HepG2 (cell line): ENCODE measurements around the gene CARS1. TPM values are rescaled to one million over a fixed set of nuclear protein-coding genes. Genes with fewer than 3 reads are reported as not detected.

Experiments
- ATAC-seq: fragments of 200-7000 bp; cut with Tn5 transposase; 3 replicates; pipeline ENCODE4 v1.9.1; 2020; ENCODE audit warnings: mild to moderate bottlenecking, moderate library complexity
- BruUV-seq: library from RNA; stranded (reverse); fragments of 400-500 nt; replicated peaks from 2 replicates; lab custom pipeline; 2021; lab: Mats Ljungman, UMichigan
- CTCF ChIA-PET: fragments of 300-600 bp; formaldehyde crosslinking; extraction: SDS; loops from one replicate; lab custom pipeline; 2021; ENCODE audit warnings: low total read pairs, inconsistent platforms, low intra/inter-chr PET ratio; lab: Yijun Ruan, JAX
- POLR2A ChIA-PET: fragments of 350-600 bp; sonication (Branson Sonifier 250); formaldehyde crosslinking; loops from one replicate; lab custom pipeline; 2020; ENCODE audit warnings: antibody characterized with exemption, inconsistent platforms; lab: Yijun Ruan, JAX
- DNase-seq: peaks from one replicate; pipeline ENCODE4 v3.0.0-alpha.2; 2015; ENCODE audit warnings: low spot score
- FAIRE-seq: peaks from 3 replicates; lab custom pipeline; 2011; peaks lifted over from hg19 to GRCh38; lab: Jason Lieb, UNC
- H2AFZ ChIP-seq: one replicate; pipeline ENCODE4 v1.6.1; 2011; ENCODE audit warnings: low read length, inconsistent platforms
- H3K27ac ChIP-seq: fragments of 300-600 bp; 3 replicates; pipeline ENCODE4 v1.8.0; 2011; ENCODE audit warnings: mixed run types, mild to moderate bottlenecking, mixed read lengths, low read length, inconsistent platforms; ENCODE audit not compliant: insufficient read depth; ENCODE audit errors: extremely low read length
- H3K27me3 ChIP-seq, 2 experiments: fragments of 200-600 bp in 1 of 2; 2 replicates in 1 of 2; 3 replicates in 1 of 2; pipeline versions ENCODE4 v1.6.0 to v1.8.0; 2011; ENCODE audit warnings: low read length in 2 of 2, mild to moderate bottlenecking in 2 of 2, moderate library complexity in 2 of 2, inconsistent platforms in 1 of 2; ENCODE audit not compliant: insufficient read depth in 2 of 2, control insufficient read depth in 1 of 2
- H3K36me3 ChIP-seq, 2 experiments: fragments of 200-600 bp in 1 of 2; replicated peaks in 1 of 2; 2 replicates in 1 of 2; 3 replicates in 1 of 2; pipeline versions ENCODE4 v1.5.1 to v1.8.0; 2011; ENCODE audit warnings: low read length in 2 of 2, inconsistent platforms in 1 of 2; ENCODE audit not compliant: insufficient read depth in 2 of 2, control insufficient read depth in 1 of 2
- H3K4me1 ChIP-seq: 2 replicates; pipeline ENCODE4 v1.5.1; 2012; ENCODE audit warnings: low read length, inconsistent platforms; ENCODE audit not compliant: insufficient read depth
- H3K4me2 ChIP-seq: 2 replicates; pipeline ENCODE4 v1.6.0; 2011; ENCODE audit warnings: low read depth, low read length, inconsistent platforms
- H3K4me3 ChIP-seq, 3 experiments: fragments of 200-600 bp in 1 of 3; sonication (generic), shearing (Covaris generic) in 1 of 3; replicated peaks in 1 of 3; 2 replicates each; pipeline ENCODE4 v1.5.1; 2011 to 2016; ENCODE audit warnings: low read length in 3 of 3, inconsistent platforms in 2 of 3, low read depth in 2 of 3, mild to moderate bottlenecking in 2 of 3, control low read depth in 1 of 3, mixed read lengths in 1 of 3; ENCODE audit not compliant: insufficient read depth in 1 of 3
- H3K79me2 ChIP-seq: one replicate; pipeline ENCODE4 v1.6.1; 2011; ENCODE audit warnings: low read length, inconsistent platforms; ENCODE audit not compliant: insufficient read depth
- H3K9ac ChIP-seq: 2 replicates; pipeline ENCODE4 v1.6.0; 2011; ENCODE audit warnings: mild to moderate bottlenecking, low read depth, low read length, inconsistent platforms; ENCODE audit not compliant: insufficient read depth
- H3K9me3 ChIP-seq: 2 replicates; pipeline ENCODE4 v1.5.1; 2012; ENCODE audit warnings: mild to moderate bottlenecking, low read length
- H4K20me1 ChIP-seq: 2 replicates; pipeline ENCODE4 v1.6.0; 2011; ENCODE audit warnings: inconsistent platforms, mild to moderate bottlenecking, low read length, moderate library complexity; ENCODE audit not compliant: insufficient read depth
- ARNTL ChIP-seq: sonication (generic); formaldehyde crosslinking; IDR thresholded peaks from 2 replicates; pipeline ENCODE4 v1.4.0; 2020; ENCODE audit warnings: mild to moderate bottlenecking, missing genetic modification reagents
- BRD4 ChIP-seq: sonication (generic); formaldehyde crosslinking; IDR thresholded peaks from 2 replicates; pipeline ENCODE4 v1.4.0; 2020; ENCODE audit warnings: missing genetic modification reagents
- FOSL1 ChIP-seq: sonication (generic); formaldehyde crosslinking; IDR thresholded peaks from 2 replicates; pipeline ENCODE4 v1.9.0; 2021; ENCODE audit warnings: missing genetic modification reagents, borderline replicate concordance
- FOSL2 ChIP-seq: sonication (generic); formaldehyde crosslinking; IDR thresholded peaks from 2 replicates; pipeline ENCODE4 v1.4.0; 2020; ENCODE audit warnings: missing genetic modification reagents
- GPN1 ChIP-seq: sonication (generic); formaldehyde crosslinking; IDR thresholded peaks from 2 replicates; pipeline ENCODE4 v1.5.1; 2020; ENCODE audit warnings: missing genetic modification reagents, borderline replicate concordance
- IKZF1 ChIP-seq: fragments of 450-650 bp; IDR thresholded peaks from 2 replicates; pipeline ENCODE4 v1.7.1; 2016
- MIER3 ChIP-seq: IDR thresholded peaks from 2 replicates; pipeline ENCODE4 v1.6.1; 2016; ENCODE audit warnings: missing compliant biosample characterization, borderline replicate concordance
- PAX8 ChIP-seq: sonication (generic); formaldehyde crosslinking; IDR thresholded peaks from 2 replicates; pipeline ENCODE4 v1.8.0; 2022; ENCODE audit warnings: mild to moderate bottlenecking, missing genetic modification reagents, borderline replicate concordance
- PRPF4 ChIP-seq: fragments of 200-400 bp; formaldehyde crosslinking; IDR thresholded peaks from 2 replicates; pipeline ENCODE4 v1.6.1; 2016; ENCODE audit warnings: low read length, low read depth; ENCODE audit not compliant: poor library complexity, severe bottlenecking
- SOX6 ChIP-seq, 2 experiments: fragments of 450-650 bp in 1 of 2; sonication (generic) in 1 of 2; formaldehyde crosslinking in 1 of 2; IDR thresholded peaks; 2 replicates each; pipeline versions ENCODE4 v1.4.0 to v1.6.1; 2017 to 2020; ENCODE audit warnings: antibody characterized with exemption in 1 of 2, mild to moderate bottlenecking in 1 of 2, missing genetic modification reagents in 1 of 2
- ZFP41 ChIP-seq: sonication (generic); formaldehyde crosslinking; IDR thresholded peaks from 2 replicates; pipeline ENCODE4 v1.4.0; 2020; ENCODE audit warnings: mild to moderate bottlenecking, missing genetic modification reagents, borderline replicate concordance
- ZFY ChIP-seq: sonication (generic); formaldehyde crosslinking; IDR thresholded peaks from 2 replicates; pipeline ENCODE4 v1.4.0; 2020; ENCODE audit warnings: missing genetic modification reagents
- ZNF136 ChIP-seq: sonication (generic); formaldehyde crosslinking; IDR thresholded peaks from 2 replicates; pipeline ENCODE4 v1.8.1; 2022; ENCODE audit warnings: low read depth, mild to moderate bottlenecking, moderate library complexity, missing genetic modification reagents
- ZNF33B ChIP-seq: sonication (generic); formaldehyde crosslinking; IDR thresholded peaks from 2 replicates; pipeline ENCODE4 v1.5.1; 2020; ENCODE audit warnings: mild to moderate bottlenecking, missing genetic modification reagents
- ZNF383 ChIP-seq: sonication (generic); formaldehyde crosslinking; IDR thresholded peaks from 2 replicates; pipeline ENCODE4 v1.4.0; 2020; ENCODE audit warnings: missing genetic modification reagents, mild to moderate bottlenecking, borderline replicate concordance
- ZNF546 ChIP-seq: sonication (generic); formaldehyde crosslinking; conservative IDR thresholded peaks from 2 replicates; pipeline ENCODE4 v1.8.1; 2023; ENCODE audit warnings: mild to moderate bottlenecking, missing genetic modification reagents
- ZNF549 ChIP-seq: sonication (generic); formaldehyde crosslinking; IDR thresholded peaks from 2 replicates; pipeline ENCODE4 v1.5.0; 2020; ENCODE audit warnings: missing genetic modification reagents
- ZZZ3 ChIP-seq: sonication (generic); formaldehyde crosslinking; IDR thresholded peaks from 2 replicates; pipeline ENCODE4 v1.4.0; 2020; ENCODE audit warnings: missing genetic modification reagents, mild to moderate bottlenecking, borderline replicate concordance
- WGBS: methylation state at CpG from one replicate; pipeline ENCODE4 v1.1.6; 2017; ENCODE audit warnings: low lambda C conversion rate; 5-methylcytosine and 5-hydroxymethylcytosine counted together
- in situ Hi-C: cut with HindIII; loops from 2 replicates; pipeline ENCODE4 v1.10.0; 2017; ENCODE audit warnings: low pct_unique_long_range_greater_than_20kb; ENCODE audit not compliant: extremely low pct_ligation_motif_present
- intact Hi-C: fragments of 100-400 bp; cut with micrococcal nuclease; formaldehyde crosslinking; loops from one replicate; pipeline ENCODE4 v1.10.0; 2022; ENCODE audit not compliant: unreplicated experiment
- polyA plus RNA-seq, 8 experiments: library from polyadenylated mRNA; depleted of rRNA in 3 of 8; stranded (reverse) in 7 of 8; unstranded in 1 of 8; fragments of >200 nt; fragmentation: Illumina TruSeq in 4 of 8; extraction: Trizol in 4 of 8; gene quantifications; 2 replicates each; pipeline versions ENCODE4 v1.2.1 to v1.2.3, GENCODE V29; 2011 to 2016; ENCODE audit warnings: low read depth in 4 of 8, missing spikeins in 1 of 8, mixed read lengths in 1 of 8; ENCODE audit not compliant: insufficient read depth in 1 of 8
- total RNA-seq, 5 experiments: library from RNA; depleted of rRNA; stranded (reverse); fragments of >200 nt; fragmentation: Illumina TruSeq; extraction: Trizol; gene quantifications; 2 replicates each; pipeline ENCODE4 v1.2.3, GENCODE V29; 2016; ENCODE audit warnings: low read depth in 1 of 5

The CARS1 gene
- total and polyA plus RNA-seq, 2 of the 13 experiments (the other 11 are each of a cell fraction or from before 2014, with no cell fraction given) = 33.8 to 47.0 TPM

DNA sequence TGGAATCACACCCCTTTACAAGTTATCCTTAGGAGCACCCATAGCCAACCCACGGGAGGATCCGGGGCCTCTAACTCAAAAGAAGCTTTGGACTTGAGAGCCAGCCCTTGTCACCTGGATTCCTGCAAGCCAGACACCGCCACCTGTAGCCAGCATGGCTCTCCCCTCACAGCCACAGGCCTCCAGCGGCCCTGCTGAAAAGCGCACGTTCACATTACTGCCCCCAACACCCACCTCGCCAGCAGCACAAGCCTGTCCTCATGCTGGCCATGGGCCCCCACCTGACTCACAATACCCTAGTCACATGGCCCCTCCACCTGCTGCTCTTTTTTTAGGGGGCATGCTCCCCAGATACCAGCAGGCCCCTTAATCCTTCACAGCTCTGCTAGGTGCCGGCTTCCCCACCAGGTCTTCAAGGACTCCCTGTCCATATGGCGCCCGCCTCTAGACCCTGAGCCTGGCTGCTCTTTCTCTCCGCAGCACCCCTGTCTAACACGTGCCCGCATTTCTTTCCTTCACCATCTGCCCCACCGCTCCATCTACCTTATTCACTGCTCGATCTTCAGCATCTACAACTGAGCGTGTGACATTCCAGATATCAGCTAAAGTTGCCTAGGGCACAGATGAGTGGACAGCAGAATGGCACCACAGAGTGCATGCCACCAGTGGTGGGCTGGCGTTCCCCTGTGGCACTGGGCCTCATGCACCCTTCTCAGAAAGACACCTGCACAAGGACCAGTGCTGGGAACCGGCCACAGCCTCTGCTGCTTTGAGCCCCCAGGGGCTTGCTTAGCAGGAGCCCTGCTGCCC is 6.6 kb downstream of the CARS1 start:
- Histone ChIP-seq H3K9ac (no peak overlapping the region), H3K4me2 (no peak overlapping the region), H3K27ac (no peak overlapping the region), H3K4me1 (peaks cover 10% of the 10 kb centered on the region), H3K9me3 (no peaks in the 10 kb centered on the region), H2AFZ (no peak overlapping the region), H3K27me3 (no peaks in the 10 kb centered on the region), H4K20me1 (peaks cover 53% of the 10 kb centered on the region), H3K36me3 (peaks cover 6 to 40% of the 10 kb centered on the region in 2 experiments; a peak in 4 of 5 replicates), H3K4me3 (no peak overlapping the region)
- WGBS = 93% methylated on average over 16 of the region's 18 CpGs
- DNase-seq = no peak
- in situ Hi-C loops (no loop called here), intact Hi-C loops (no loop called here)
- CTCF ChIA-PET = no interaction called here
- ATAC-seq = no peak
- no peak for FAIRE-seq
- BruUV-seq = no TSS peak
- TF ChIP-seq PAX8 (CRISPR knock-in tag) (no peak), ZNF549 (CRISPR knock-in tag) (no peak), ZNF136 (CRISPR knock-in tag) (no peak), MIER3 (CRISPR knock-in tag) (no peak), GPN1 (CRISPR knock-in tag) (no peak), SOX6 (IDR thresholded peaks at IDR 0.05) (no peak), SOX6 (CRISPR knock-in tag; IDR thresholded peaks at IDR 0.05) (no peak), ZZZ3 (CRISPR knock-in tag) (no peak), ZNF383 (CRISPR knock-in tag) (no peak), ARNTL (CRISPR knock-in tag) (no peak), BRD4 (CRISPR knock-in tag) (no peak), ZNF33B (no peak), IKZF1 (no peak), FOSL1 (CRISPR knock-in tag) (no peak), PRPF4 (no peak), ZFP41 (no peak), ZFY (CRISPR knock-in tag) (no peak), FOSL2 (CRISPR knock-in tag) (no peak), ZNF546 (CRISPR knock-in tag) (no peak)
- TF ChIP-seq, all 625 proteins: peak for 0
- peaks cover 69% of the 10 kb centered on the region for H3K79me2 ChIP-seq
- POLR2A ChIA-PET = no interaction called here
